Left lung (tissue), 10 donors: Measurements from ENCODE around the gene SLC6A18. TPM values are rescaled to one million over a fixed set of nuclear protein-coding genes. Genes with fewer than 3 reads are reported as not detected.
A peak's percentile ranks its signal among the peaks of the same experiment; 100 is the strongest.

ENCODE experiments used
- ATAC-seq: fragments of 200-7000 bp; cut with Tn5 transposase; one replicate; pipeline ENCODE4 v1.9.1; 2020; ENCODE audit warnings: moderate library complexity
- DNase-seq, 4 donors: peaks; one replicate each; pipeline ENCODE4 v3.0.0-alpha.2; 2013 to 2020
- H3K27ac ChIP-seq, 2 donors: fragments of 200-600 bp; sonication (generic) in 1 of 2; one replicate each; pipeline versions ENCODE4 v1.5.0 to v1.8.0; 2020 to 2021
- H3K27me3 ChIP-seq, 2 donors: fragments of 200-600 bp; sonication (generic) in 1 of 2; one replicate each; pipeline versions ENCODE4 v1.5.0 to v1.8.0; 2020 to 2021
- H3K36me3 ChIP-seq, 2 donors: fragments of 200-600 bp; sonication (generic) in 1 of 2; one replicate each; pipeline versions ENCODE4 v1.5.0 to v1.8.0; 2020 to 2021
- H3K4me1 ChIP-seq, 2 donors: fragments of 200-600 bp; one replicate each; pipeline ENCODE4 v1.8.0; 2021
- H3K4me3 ChIP-seq, 2 donors: fragments of 200-600 bp; sonication (generic) in 1 of 2; one replicate each; pipeline versions ENCODE4 v1.5.0 to v1.8.0; 2020 to 2021; ENCODE audit warnings: mild to moderate bottlenecking in 1 of 2
- H3K9me3 ChIP-seq, 2 donors: fragments of 200-600 bp; sonication (generic) in 1 of 2; one replicate each; pipeline versions ENCODE4 v1.5.0 to v1.8.0; 2020 to 2021
- intact Hi-C, 2 donors: fragments of 100-400 bp; cut with DNase I; formaldehyde crosslinking; loops; one replicate each; pipeline versions ENCODE4 v1.11.2 to v1.14.2; 2022
- polyA plus RNA-seq, 6 donors: library from polyadenylated mRNA; unstranded; fragments of 120-200 nt; gene quantifications; one replicate each; pipeline ENCODE4 v1.2.1, GENCODE V29; 2013; ENCODE audit not compliant: insufficient read length in 6 of 6
- total RNA-seq, 2 donors: library from RNA; stranded (reverse); fragmentation: NEBNext Ultra II Directional; extraction: Animal tissue kit (Norgen Biotek cat#: 25700); gene quantifications; one replicate each; pipeline ENCODE4 v1.2.1, GENCODE V29; 2021
- TF ChIP-seq, protein P1 (sequence below), 2 donors: fragments of 200-600 bp; sonication (generic) in 1 of 2; IDR thresholded peaks; one replicate each; pipeline versions ENCODE4 v1.5.0 to v1.8.0; 2021; ENCODE audit warnings: antibody characterized with exemption in 2 of 2
- donor health status: DM: no; HTN: yes; CAD: no.
- donor health status: DM: no; HTN: no; CAD: no.

Gene SLC6A18
- total and polyA plus RNA-seq, 8 donors, result 0.18 TPM; not detected in 7

DNA sequence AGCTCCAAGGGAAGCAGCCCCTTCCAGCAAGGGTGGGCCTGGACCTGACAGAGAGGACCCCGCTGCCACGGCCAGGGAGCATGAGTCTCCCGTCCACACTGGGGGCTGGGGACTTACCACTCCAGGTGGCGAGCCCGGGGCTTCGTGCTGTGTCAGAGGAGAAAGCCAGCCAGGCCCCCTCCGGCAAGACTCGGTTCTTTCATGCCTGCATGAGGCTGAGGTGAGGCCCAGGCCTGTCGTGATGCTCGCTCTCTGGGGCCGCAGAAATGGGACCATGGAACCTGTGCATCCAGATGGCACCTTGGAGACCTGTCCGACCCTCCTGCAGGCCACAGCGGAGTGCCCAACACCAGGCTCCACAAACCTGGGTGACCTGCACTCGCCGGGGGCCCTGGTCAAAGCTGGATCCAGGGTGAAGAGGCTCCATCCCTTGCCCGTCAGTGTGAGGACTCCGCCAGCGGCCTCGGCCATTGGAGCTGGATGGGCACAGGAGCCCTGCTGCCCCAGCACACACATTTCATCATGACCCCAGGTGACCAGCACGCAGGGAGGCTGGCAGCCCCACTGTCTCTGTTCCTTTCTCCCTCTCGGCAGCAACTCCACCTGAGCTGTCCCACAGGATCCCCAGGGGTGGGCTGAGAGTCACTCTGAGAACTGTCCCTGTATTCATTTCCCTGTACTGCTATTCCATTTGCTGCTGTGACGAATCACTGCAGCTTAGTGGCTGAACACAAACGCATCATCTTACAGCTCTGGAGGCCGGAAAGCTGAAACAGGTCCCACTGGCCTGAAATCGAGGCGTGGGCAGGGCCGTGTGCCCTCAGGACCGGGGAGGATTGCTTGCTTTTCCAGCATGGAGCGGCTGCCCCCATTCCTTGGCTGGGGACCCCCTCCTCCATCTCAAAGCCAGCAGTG is 24.4 kb downstream of the SLC6A18 start:
- Histone ChIP-seq H3K9me3 (no peaks in the 10 kb centered on the region), H3K4me1 (no peaks in the 10 kb centered on the region), H3K27ac (no peak overlapping the region), H3K4me3 (no peak overlapping the region), H3K27me3 (peaks cover 14 to 58% of the 10 kb centered on the region in 2 donors), H3K36me3 (no peaks in the 10 kb centered on the region)
- TF ChIP-seq, protein P1, sequence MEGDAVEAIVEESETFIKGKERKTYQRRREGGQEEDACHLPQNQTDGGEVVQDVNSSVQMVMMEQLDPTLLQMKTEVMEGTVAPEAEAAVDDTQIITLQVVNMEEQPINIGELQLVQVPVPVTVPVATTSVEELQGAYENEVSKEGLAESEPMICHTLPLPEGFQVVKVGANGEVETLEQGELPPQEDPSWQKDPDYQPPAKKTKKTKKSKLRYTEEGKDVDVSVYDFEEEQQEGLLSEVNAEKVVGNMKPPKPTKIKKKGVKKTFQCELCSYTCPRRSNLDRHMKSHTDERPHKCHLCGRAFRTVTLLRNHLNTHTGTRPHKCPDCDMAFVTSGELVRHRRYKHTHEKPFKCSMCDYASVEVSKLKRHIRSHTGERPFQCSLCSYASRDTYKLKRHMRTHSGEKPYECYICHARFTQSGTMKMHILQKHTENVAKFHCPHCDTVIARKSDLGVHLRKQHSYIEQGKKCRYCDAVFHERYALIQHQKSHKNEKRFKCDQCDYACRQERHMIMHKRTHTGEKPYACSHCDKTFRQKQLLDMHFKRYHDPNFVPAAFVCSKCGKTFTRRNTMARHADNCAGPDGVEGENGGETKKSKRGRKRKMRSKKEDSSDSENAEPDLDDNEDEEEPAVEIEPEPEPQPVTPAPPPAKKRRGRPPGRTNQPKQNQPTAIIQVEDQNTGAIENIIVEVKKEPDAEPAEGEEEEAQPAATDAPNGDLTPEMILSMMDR (IDR thresholded peaks at IDR 0.05), result no peak
- intact Hi-C loops, result no loop called here
- ATAC-seq (no peak), DNase-seq (no peak)

DNA sequence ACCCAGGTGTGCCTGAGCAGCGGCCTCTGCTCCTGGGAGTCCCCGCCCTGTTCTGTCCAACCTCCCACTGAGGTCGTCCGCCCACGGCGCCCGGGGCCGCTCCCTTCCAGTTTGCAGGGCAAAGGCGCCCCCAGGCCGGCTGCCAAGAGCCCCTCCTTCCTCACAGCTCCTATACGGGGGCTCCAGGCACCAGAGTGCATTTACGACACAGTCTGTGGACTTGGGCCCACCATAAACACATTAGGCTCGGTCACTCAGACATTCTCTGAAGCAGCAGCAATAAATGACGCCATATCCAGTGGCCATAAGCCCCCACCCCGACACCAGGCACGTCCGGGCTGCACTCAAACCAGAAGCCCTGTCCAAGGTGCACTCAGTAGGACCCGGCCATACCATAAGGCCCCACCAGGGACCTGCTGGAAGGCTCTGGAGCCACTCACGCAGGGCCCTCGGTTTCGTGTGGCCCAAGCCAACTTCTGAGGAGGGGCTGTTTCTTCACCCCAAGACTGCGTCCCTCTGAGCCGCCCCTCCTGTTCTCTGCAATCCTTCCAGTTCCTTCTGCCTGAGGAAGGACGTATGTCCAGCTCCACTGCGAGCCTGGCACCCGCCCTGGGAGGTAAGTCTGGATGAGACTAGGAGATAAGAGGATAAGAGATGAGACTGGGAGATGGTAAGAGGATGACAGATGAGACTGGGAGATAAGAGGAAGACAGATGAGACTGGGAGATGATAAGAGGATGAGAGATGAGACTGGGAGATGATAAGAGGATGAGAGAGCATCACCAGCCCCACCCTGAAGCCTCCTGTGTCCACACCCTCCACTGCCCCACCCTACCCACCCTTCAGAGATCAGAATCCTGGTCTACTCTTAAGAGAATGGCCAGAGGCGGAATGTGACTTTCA is 26.7 kb downstream of the SLC6A18 start:
- Histone ChIP-seq H3K36me3 (no peaks in the 10 kb centered on the region), H3K4me1 (no peaks in the 10 kb centered on the region), H3K9me3 (no peaks in the 10 kb centered on the region), H3K27me3 (peaks cover 0 to 35% of the 10 kb centered on the region in 2 donors), H3K4me3 (no peak overlapping the region), H3K27ac (no peak overlapping the region)
- TF ChIP-seq, protein P1 (IDR thresholded peaks at IDR 0.05), result no peak
- DNase-seq, result peak in 1 of 4 donors; percentile 61
- ATAC-seq, result no peak
- intact Hi-C loops, result no loop called here

DNA sequence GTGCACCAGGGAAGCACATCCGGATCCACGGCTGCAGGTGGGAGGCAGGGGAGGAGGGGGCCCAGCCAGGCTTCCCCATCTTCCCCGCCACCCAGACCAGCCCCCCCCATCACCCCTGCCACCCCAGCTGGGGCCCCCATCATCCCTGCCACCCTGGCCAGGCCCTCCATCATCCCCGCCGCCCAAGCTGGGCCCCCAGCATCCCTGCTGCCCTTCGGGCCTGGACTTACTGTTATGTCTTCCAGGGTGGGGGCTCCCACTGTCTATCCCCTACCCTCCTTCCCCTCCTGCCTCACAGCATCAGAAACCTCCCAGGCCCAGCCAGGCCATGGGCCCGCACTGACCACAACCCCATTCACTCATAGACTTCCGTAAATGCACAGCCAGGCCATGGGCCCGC is 27.5 kb downstream of the SLC6A18 start:
- intact Hi-C loops, result no loop called here
- TF ChIP-seq, protein P1 (IDR thresholded peaks at IDR 0.05), result no peak
- no peak for ATAC-seq
- Histone ChIP-seq H3K4me1 (no peaks in the 10 kb centered on the region), H3K27me3 (peaks cover 0 to 28% of the 10 kb centered on the region in 2 donors), H3K4me3 (no peak overlapping the region), H3K36me3 (no peaks in the 10 kb centered on the region), H3K27ac (no peak overlapping the region), H3K9me3 (no peaks in the 10 kb centered on the region)
- peak in 1 of 4 donors; percentile 51 for DNase-seq

DNA sequence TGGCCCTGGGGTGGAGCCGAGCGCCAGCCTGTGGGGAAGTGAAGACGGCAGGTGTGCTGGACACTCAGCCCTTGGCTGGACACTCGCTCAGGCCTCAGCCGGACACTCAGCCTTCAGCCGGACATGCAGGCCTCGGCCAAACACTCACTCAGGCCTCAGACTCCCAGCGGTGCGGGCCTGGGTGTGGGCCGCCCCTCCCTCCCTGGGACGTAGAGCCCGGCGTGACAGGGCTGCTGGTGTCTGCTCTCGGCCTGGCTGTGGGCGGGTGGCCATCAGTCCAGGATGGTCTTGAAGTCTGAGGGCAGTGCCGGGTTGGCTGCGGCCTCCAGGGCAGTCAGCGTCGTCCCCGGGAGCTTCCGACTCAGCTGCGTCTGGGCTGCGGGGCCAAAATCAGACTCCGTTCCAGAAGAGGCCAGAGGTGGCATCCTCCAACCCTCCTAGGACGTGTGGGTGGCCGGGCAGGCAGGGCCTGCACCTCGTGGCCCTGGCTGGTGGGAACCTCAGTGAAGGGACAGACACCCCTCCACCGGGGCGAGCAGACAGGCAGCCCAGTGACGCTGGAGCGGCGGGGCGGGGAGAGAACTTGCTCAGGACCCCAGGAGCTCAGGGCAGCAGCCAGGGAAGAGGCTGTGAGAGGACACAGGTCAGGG is 28.4 kb downstream of the SLC6A18 start:
- intact Hi-C loops, result no loop called here
- ATAC-seq, result no peak

More for the DNA sequence above, 28.4 kb downstream of the SLC6A18 start:
- no peak overlapping the region for H3K4me3 ChIP-seq
- H3K27ac ChIP-seq, result no peak overlapping the region
- H3K36me3 ChIP-seq, result no peaks in the 10 kb centered on the region
- TF ChIP-seq, protein P1 (IDR thresholded peaks at IDR 0.05), result no peak
- DNase-seq, result no peak
- H3K27me3 ChIP-seq, result peaks cover 0 to 20% of the 10 kb centered on the region in 2 donors
- H3K4me1 ChIP-seq, result no peaks in the 10 kb centered on the region
- no peaks in the 10 kb centered on the region for H3K9me3 ChIP-seq
